Measurements from ENCODE around the gene EIF4E2.
"Not testable (repeated sequence)": the region's sequence is repeated elsewhere in the genome, so short reads cannot be mapped to it uniquely, and the experiment has no call there.

Gene EIF4E2

DNA sequence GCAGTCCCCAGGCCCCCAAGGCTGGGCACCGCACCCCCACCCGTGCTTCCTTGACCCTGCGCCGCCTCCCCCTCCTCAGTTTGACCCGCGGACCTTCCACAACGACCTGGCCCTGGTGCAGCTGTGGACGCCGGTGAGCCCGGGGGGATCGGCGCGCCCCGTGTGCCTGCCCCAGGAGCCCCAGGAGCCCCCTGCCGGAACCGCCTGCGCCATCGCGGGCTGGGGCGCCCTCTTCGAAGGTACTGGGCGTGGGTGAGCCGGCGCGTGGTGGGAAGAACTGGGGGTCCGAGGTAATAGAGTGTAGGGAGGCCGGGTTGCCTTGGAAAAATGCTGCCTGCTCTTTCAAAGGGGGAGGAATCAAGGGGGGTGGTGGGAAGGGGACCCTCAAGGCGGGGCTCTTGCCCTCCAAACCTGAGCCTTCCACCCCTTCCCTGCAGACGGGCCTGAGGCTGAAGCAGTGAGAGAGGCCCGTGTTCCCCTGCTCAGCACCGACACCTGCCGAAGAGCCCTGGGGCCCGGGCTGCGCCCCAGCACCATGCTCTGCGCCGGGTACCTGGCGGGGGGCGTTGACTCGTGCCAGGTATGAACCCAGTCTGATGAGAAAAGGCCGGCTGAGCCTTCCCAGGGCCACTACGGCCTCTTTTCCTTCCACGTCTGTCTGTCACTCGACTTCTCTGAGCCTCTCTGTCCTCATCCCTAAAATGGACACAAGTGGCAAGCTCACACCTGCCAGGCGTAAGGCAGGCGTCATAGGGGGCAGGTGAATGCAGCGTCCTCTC lies 27.7 kb upstream of the EIF4E2 start:
- no peak for DNase-seq

DNA sequence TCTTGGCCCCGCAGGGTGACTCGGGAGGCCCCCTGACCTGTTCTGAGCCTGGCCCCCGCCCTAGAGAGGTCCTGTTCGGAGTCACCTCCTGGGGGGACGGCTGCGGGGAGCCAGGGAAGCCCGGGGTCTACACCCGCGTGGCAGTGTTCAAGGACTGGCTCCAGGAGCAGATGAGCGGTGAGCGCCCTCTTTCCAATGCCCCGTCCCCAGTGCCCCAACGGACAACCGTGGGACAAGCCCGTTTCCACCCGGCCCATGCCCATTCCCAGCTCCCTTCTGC lies 27.1 kb upstream of the EIF4E2 start:
- no peak for DNase-seq

DNA sequence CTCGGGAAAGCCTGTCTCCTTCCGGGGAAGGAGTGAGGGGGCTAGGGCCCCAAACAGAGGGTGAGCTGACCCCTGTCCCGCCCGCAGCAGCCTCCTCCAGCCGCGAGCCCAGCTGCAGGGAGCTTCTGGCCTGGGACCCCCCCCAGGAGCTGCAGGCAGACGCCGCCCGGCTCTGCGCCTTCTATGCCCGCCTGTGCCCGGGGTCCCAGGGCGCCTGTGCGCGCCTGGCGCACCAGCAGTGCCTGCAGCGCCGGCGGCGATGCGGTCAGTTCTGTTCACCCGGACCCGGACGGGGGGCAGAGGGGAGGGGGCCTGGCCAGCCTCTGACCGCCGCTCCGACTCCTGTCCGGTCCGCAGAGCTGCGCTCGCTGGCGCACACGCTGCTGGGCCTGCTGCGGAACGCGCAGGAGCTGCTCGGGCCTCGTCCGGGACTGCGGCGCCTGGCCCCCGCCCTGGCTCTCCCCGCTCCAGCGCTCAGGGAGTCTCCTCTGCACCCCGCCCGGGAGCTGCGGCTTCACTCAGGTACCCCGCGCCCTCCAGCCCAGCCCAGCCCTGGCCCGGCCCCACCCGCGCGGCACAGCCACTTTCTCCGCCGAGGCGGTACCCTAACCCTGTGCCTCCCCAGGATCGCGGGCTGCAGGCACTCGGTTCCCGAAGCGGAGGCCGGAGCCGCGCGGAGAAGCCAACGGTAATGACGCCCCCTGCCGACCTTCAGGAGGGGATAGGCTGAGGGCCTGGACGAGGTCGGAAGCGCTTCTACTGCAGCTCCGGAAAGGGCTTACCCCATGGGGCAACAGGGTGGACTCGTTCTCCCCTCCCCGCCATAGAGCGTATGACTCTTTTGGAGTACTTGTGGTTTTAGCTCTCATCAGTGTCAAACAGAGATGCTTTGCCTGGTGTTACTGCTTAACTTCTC lies 26.5 kb upstream of the EIF4E2 start:
- DNase-seq, result no peak

DNA sequence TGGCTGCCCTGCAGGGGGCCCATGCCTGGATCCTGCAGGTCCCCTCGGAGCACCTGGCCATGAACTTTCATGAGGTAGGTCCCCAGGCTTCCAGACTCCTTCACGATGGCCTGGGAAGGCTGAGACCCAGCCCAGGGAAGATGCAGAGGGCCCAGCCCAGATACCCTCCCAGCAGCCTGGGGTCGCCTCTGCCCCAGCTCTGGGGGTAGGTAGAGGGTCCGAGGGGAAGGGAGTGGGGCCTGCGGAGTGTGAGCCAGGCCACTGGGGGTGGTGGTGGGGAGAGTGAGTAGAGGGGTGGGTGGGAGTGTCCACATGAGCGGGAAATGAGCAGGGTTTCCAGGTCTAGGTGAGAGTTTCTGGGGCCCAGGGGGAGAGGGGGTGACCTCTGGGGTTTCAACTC lies 25.7 kb upstream of the EIF4E2 start:
- no peak for DNase-seq

DNA sequence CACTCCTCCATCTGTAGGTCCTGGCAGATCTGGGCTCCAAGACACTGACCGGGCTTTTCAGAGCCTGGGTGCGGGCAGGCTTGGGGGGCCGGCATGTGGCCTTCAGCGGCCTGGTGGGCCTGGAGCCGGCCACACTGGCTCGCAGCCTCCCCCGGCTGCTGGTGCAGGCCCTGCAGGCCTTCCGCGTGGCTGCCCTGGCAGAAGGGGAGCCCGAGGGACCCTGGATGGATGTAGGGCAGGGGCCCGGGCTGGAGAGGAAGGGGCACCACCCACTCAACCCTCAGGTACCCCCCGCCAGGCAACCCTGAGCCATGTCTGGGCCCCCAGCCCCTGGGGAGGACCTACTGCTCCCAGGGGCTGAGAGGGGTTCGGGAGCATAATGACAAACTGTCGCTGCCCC lies 25.3 kb upstream of the EIF4E2 start:
- no peak for DNase-seq

DNA sequence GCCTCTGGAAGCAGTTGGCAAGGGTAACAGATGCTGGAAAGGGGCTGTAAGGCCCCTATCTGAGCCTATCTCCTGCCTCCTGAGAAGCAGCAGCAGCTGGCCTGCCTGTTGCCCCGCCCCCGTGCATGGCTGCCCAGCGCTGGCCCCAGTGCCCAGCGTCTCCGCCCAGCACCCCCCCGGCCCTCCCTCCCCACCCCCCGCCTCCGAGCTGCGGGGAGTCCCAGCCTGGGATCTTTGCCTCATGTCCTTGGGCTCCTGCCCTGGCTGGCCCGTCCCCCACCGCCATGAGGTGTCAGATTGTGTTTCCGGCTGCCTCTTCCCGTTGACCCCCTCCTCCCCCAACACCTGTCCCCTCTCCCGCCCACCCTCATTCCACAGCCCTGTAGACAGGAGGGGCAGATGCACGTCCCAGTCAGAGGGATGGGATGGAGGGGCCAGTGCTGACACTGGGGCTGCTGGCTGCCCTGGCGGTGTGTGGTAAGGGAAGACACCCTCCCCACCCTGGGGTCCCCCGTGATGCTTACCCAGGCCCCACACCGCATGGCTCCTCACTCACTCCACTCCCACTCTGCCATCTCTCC lies 24.6 kb upstream of the EIF4E2 start, which contains the start of gene CHRND:
Gene CHRND (plus strand): TSS at position 370 of the 581 bp plus-strand sequence. CDS start 56 bp downstream, at position 426.
- no peak for DNase-seq

DNA sequence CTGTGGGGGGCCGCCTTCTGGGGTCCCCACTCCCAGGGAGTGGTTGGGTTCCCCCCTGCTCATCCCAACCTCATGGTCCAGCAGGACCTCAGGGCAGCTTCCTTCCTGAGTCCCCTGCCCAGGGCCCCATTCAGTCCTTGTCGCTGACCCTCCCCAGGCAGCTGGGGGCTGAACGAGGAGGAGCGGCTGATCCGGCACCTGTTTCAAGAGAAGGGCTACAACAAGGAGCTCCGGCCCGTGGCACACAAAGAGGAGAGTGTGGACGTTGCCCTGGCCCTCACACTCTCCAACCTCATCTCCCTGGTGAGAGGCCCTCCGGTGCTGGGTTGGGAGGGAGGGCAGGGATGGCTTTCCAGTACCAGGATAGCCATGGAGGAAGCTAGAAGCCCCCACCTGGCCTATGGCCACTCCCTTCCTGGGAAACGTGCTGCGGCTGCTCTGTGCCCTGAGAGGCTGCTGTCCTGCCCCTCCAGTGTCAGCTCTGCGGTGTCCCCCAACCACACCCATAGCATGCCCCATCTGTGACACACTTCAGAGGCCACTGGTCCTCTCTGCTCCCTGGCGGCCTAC lies 24.0 kb upstream of the EIF4E2 start:
- DNase-seq, result no peak

DNA sequence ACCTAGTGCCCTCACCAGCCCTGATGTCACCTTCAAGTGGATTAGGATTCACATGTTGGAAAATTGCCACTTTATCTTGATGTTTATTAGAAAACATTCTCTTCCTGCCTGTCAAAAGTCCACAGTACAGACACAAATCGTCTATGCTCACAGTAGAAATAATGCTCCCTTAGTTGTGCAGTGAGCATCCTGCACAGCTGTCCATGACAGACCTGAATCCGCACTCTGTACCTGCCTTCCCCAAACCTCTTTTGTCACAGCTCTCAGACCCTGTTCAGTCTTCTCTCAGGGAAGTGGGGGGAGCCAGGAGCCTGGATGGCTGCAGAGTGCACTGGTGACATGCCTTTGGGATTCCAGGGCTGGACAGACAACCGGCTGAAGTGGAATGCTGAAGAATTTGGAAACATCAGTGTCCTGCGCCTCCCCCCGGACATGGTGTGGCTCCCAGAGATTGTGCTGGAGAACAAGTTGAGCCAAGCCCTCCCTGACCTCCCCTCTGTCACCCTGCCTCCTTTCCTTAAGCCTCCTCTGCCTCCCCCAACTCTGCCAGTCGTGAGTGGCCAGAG lies 22.5 kb upstream of the EIF4E2 start:
- DNase-seq, result no peak

DNA sequence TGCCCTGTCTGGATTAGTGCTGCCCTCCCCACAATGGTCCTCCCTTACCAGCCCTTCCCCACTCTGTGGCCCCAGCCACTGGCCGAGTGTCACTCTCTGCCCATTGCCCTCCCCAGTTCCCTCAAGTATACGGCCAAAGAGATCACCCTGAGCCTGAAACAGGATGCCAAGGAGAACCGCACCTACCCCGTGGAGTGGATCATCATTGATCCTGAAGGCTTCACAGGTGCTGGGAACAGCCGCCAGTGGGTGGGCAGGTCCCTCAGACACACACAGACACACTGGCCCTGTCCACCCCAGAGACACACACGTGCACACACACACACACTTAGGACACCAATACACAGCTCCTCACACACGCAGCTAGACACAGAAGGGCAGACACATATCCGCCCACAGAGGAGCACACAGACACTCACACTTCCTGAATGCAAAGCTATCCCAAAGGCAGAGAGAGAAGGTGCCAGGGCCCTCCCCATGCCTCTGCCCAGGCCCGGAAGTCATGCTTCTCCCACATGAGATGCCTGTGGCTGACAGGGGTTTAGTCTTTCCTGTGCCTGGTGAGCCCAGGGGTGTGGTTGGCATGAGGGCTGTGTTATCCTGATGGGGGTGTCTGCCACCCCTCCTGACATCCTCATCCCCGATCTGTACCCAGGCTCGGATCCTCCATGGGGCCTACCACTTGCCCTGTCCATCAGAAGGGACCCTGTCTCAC lies 21.6 kb upstream of the EIF4E2 start:
- DNase-seq, result no peak

DNA sequence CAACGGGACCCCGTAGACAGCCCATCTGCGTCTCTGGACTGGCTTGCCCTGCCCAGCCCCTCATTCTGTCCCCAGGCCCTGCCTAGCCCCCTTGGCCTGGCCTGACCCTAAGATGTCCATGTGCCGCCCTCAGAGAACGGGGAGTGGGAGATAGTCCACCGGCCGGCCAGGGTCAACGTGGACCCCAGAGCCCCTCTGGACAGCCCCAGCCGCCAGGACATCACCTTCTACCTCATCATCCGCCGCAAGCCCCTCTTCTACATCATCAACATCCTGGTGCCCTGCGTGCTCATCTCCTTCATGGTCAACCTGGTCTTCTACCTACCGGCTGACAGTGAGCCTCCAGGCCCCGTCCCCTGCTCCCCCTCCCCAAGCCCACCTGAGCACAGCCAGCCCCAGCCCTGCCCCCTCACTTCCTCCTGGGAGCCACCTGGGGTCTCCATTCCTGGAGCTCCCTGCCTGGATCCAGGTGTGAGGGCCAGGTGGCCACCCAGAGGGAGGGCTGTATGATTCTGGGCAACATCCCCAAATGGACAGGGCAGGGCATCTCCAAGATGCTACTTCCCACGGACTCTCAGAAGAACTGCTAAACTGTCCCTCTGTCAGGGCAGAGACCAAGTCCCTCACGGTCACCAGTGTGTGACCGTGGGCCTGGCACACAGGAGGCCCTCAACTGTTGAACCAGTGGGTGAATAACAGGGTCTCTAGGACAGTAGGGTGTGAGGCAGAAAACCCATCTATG lies 20.5 kb upstream of the EIF4E2 start:
- no peak for DNase-seq

DNA sequence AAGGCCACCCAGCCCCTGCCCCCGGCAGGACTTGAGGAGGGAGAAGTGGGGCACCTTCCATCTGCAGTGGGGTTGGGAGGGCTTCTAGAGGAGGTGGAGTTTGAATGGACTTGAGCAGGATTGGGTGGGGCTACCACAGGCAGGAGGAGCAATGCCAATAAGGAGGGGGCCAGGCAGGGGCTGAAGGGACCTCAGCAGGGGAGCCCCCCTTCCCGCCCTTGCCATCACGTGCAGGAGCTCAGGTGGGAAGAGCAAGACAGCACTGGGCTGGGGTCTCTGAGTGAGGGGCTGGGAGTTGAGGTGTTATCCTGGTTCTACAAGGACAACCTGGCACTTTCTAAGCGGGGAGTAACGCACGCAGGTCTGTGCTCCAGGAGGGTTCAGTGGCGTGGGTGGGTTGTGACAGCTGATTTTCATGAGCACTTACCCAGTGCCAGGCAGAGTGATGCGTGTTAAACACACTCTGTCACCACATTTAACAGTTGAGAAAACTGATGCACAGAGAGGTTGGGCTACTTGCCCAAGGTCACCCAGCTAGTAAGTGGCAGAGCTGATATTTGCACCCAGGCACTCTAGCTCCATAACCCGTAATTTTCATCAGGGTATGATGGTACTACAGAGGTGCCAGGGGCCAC lies 19.7 kb upstream of the EIF4E2 start:
- DNase-seq, result no peak

DNA sequence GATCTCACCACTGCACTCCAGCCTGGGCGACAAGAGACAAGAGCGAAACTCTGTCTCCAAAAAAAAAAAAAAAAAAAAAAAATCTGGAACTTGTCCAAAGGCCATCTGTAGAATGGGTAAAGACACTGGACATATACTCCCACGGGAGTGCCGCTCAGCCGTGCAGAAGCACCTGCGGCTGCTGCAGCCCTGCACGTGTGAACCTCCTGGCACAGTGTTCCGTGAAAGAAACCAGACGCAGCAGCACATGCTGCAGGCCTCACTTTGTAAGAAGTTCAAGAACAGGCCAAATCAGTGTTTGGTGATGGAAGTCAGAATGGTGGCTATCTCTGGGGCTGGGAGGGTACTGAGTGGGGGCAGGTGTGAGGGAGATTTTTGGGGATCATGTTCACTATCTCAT lies 18.1 kb upstream of the EIF4E2 start:
- no peak for DNase-seq

DNA sequence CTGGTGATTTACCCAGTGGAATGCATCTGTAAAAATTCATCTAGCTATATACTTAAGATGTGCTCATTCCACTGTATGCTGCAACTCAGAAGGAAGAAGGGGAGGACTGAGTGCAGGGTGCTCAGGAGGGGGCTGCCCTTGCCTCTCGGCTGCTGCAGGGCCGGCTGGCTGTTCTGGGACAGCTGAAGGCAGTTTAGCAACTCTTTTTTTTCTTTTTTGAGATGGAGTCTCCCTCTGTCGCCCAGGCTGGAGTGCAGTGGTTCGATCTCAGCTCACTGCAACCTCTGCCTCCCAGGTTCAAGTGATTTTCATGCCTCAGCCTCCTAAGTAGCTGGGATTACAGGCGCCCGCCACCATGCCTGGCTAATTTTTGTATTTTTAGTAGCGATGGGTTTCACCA lies 17.7 kb upstream of the EIF4E2 start:
- not testable (repeated sequence) for DNase-seq

DNA sequence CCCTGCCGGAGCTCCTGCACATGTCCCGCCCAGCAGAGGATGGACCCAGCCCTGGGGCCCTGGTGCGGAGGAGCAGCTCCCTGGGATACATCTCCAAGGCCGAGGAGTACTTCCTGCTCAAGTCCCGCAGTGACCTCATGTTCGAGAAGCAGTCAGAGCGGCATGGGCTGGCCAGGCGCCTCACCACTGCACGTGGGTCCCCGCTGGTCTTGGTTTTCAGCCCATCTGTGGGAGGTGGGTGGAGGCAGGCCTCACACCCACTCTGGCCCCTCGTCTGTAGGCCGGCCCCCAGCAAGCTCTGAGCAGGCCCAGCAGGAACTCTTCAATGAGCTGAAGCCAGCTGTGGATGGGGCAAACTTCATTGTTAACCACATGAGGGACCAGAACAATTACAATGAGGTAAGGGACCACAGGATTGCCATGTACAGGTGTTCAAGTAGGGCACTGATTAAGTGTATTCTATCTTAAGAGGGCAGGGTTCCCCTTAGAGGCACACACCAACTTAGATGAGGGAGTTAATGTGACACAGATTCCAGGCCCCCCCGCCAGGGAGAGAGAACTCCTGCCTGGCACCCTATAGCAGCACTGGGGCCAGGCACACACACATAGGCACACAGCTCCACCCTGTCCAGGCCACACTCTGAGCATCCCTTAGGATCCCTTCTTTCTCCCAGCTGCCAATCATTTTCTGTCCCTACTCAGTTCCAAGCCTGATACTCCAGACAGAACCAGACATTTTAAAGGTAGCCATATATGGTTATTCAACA lies 16.4 kb upstream of the EIF4E2 start:
- DNase-seq, result no peak

DNA sequence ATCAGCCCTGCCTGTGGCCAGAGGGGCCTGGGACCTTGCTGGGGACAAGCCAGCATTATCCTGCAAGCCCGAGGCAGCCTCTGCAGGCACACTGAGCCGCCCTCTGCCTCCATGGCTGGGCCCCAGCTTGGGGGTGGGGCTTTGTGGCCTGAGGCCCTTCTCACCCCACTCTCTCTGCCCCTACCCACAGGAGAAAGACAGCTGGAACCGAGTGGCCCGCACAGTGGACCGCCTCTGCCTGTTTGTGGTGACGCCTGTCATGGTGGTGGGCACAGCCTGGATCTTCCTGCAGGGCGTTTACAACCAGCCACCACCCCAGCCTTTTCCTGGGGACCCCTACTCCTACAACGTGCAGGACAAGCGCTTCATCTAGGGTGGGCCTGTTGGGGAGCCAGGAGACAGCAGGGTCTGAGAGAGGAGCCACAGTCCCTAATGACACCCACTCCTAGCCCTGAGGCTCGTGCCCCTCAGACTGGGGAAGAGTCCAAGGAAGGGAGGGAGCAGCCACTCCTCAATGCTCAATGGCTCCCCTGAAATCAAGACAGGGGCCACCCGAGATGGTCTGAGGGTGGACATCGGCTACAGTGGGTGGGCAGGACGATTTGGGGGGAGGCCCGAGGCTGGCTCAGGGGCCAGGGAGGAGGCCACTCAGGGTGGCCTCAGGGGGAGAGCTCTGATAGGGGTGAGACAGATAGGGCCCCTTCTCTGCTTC lies 15.4 kb upstream of the EIF4E2 start:
- no peak for DNase-seq

DNA sequence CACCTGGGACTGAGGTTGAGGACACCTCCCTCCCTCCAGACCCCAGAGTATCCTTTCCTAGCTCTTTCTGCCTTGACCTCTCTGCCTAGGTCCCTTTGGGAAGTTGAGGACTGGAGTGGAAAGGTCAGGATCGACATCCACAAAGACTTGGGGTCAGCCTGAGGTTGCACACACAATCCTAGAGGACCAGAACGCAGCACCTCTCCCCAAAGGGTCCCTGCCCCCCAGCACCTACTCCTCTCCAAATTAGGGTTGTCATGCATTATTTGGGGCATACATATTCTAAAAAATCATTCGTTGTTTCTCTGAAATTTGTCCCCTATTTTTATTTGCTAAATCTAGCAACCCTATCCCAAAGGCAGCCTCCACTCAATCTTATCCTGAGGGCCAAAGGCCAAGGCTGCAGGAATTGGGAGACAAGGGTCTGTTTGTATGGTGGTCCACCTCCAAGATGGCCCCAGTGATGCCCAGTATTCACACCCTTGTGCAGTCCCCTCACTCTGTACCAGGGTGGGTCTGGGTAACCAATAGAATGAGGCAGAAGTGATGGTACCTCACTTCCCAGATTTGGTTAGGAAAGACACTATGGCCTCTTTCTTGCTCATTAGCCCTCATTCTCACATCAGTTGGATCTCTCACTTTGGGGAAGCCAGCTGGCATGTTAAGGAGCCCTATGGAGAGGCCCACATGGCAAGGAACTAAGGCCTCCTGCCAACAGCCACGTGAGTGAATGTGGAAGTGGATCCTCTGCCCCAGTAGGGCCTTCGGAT lies 14.5 kb upstream of the EIF4E2 start:
- no peak for DNase-seq

DNA sequence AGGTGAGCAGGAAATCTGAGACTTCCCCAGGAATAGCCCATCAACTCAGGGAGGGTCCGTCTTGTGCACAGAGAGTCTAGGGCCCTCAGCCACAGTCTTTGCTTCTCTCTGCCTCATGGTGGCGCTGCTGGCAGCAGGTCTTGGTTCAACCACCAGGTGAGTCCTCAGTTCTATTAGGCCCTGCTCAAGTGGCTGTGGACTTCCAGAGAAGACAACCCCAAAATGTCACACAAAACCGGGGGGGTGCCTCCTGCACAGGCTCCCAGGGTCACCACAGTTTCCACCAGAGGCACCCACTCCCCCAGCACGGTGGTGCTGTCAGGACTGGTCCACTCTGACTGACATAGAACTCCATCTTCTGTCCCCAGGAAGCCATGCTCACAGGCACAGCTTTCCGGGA lies 13.4 kb upstream of the EIF4E2 start:
- no peak for DNase-seq

DNA sequence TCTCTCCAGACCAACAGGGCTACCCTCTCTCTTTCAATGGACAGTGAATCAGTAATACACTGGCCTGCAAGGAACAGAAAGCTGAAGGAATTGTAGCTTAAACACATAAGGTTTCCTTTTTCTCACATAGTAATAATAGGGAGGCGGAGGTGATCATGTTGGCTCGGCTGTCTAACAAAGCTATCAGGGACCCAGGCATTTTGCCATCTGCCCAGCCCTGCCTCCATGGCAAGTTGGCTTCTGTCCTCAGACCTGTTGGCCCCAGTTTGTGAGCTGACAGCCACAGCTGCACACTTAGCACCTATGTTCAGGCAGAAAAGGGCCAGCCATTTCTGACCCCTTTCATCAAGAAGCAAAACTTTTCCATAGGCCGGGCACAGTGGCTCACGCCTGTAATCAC lies 13.0 kb upstream of the EIF4E2 start:
- no peak for DNase-seq

DNA sequence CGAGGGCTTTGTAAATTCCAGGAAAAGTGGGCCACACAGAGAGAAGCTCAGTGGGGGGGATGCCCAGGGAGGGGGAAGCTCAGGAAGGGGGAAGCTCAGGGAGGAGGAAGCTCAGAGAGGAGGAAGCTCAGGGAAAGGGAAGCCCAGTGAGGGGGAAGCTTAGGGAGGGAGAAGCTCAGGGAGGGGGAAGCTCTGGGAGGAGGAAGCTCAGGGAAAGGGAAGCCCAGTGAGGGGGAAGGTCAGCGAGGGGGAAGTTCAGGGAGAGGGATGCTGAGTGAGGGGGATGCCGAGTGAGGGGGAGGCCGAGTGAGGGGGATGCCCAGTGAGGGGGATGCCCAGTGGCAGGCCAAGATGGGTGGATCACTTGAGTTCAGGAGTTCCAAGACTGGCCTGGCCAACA lies 11.8 kb upstream of the EIF4E2 start:
- DNase-seq, result no peak
